Caco-2 (cell line): Measurements from ENCODE around the gene NOS1AP. TPM values are rescaled to one million over a fixed set of nuclear protein-coding genes. Genes with fewer than 3 reads are reported as not detected.

Experiments used
- BruUV-seq: library from RNA; stranded (reverse); fragments of 400-500 nt; replicated peaks from 2 replicates; lab custom pipeline; 2021; lab: Mats Ljungman, UMichigan
- CTCF ChIA-PET: fragments of 300-600 bp; sonication (Branson Sonifier 250); formaldehyde crosslinking; loops from one replicate; lab custom pipeline; 2022; ENCODE audit warnings: antibody characterized with exemption; lab: Charles Lee
- POLR2A ChIA-PET: fragments of 300-600 bp; sonication (Branson Sonifier 250); formaldehyde crosslinking; loops from one replicate; lab custom pipeline; 2022; ENCODE audit warnings: antibody characterized with exemption; lab: Charles Lee
- DNase-seq, 2 experiments: peaks; one replicate each; pipeline versions ENCODE4 v3.0.0 to v3.0.0-alpha.2; 2020 to 2022
- H3K27me3 ChIP-seq: replicated peaks from 2 replicates; pipeline ENCODE4 v1.6.0; 2011; ENCODE audit warnings: low read length; ENCODE audit not compliant: control insufficient read depth, insufficient read depth
- H3K36me3 ChIP-seq: 2 replicates; pipeline ENCODE4 v1.5.1; 2011; ENCODE audit warnings: low read length; ENCODE audit not compliant: control insufficient read depth, insufficient read depth
- H3K4me1 ChIP-seq: fragments of 250-450 bp; sonication (Bioruptor Pico); 2 replicates; pipeline ENCODE4 v1.5.1; 2020; ENCODE audit warnings: mild to moderate bottlenecking
- H3K4me3 ChIP-seq: 2 replicates; pipeline ENCODE4 v1.5.1; 2011; ENCODE audit warnings: low read depth, mild to moderate bottlenecking, control low read depth, low read length
- H3K9me3 ChIP-seq: fragments of 250-450 bp; sonication (Bioruptor Pico); 2 replicates; pipeline ENCODE4 v1.5.1; 2020; ENCODE audit warnings: mild to moderate bottlenecking, moderate library complexity
- H3K27ac Mint-ChIP-seq: one replicate; pipeline ENCODE4 v1.8.0; 2022; ENCODE audit warnings: mixed read lengths; ENCODE audit not compliant: unreplicated experiment
- H3K27me3 Mint-ChIP-seq: one replicate; pipeline ENCODE4 v1.8.0; 2022; ENCODE audit warnings: mixed read lengths; ENCODE audit not compliant: insufficient read depth, unreplicated experiment
- H3K36me3 Mint-ChIP-seq: one replicate; pipeline ENCODE4 v1.8.0; 2022; ENCODE audit warnings: mild to moderate bottlenecking, mixed read lengths; ENCODE audit not compliant: insufficient read depth, unreplicated experiment
- H3K4me1 Mint-ChIP-seq: one replicate; pipeline ENCODE4 v1.8.0; 2022; ENCODE audit warnings: low read depth, mixed read lengths; ENCODE audit not compliant: unreplicated experiment
- H3K4me3 Mint-ChIP-seq: one replicate; pipeline ENCODE4 v1.8.0; 2022; ENCODE audit warnings: mild to moderate bottlenecking, moderate library complexity, mixed read lengths; ENCODE audit not compliant: unreplicated experiment
- H3K9me3 Mint-ChIP-seq: one replicate; pipeline ENCODE4 v1.8.0; 2022; ENCODE audit warnings: mixed read lengths; ENCODE audit not compliant: unreplicated experiment
- CTCF ChIP-seq, 2 experiments: fragments of 200-600 bp in 1 of 2; IDR thresholded peaks; 1 replicate in 1 of 2; 2 replicates in 1 of 2; pipeline versions ENCODE4 v1.5.1 to v1.8.0; 2011 to 2022; ENCODE audit warnings: antibody characterized with exemption in 1 of 2, control low read depth in 1 of 2, inconsistent platforms in 1 of 2, low read depth in 1 of 2, low read length in 1 of 2, mild to moderate bottlenecking in 1 of 2, moderate library complexity in 1 of 2; ENCODE audit not compliant: insufficient read depth in 1 of 2, severe bottlenecking in 1 of 2, unreplicated experiment in 1 of 2
- intact Hi-C: fragments of 100-400 bp; cut with micrococcal nuclease; formaldehyde crosslinking; loops from one replicate; pipeline ENCODE4 v1.10.0; 2022; ENCODE audit not compliant: unreplicated experiment
- total RNA-seq: library from RNA; stranded (reverse); gene quantifications from 2 replicates; pipeline ENCODE4 v1.2.3, GENCODE V29; 2022

NOS1AP gene
- total RNA-seq, 1 experiment from 2014 or later: 5.5 TPM

DNA sequence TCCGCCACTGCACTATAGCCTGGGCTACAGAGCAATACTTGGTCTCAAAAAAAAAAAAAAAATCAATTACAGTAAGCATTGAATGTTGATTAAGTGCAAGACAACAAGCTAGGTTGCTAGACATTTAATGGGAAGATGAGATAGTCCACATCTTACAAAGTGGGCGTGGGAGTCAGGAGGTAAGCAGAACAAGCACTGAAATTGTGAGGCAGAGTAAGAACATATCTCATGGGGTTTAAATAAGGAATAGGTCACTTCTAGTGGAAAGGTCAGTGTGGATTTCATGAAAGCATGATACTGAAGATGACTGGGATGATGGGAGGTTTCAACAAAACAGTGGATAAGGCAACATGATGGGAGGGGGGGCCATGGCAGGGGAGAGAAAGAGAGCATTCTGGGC, 44.0 kb upstream of the NOS1AP start:
- CTCF ChIA-PET: interaction anchor here (0.6 kb wide), 1 partner anchor 261 kb away, joined by 4 read pairs; no protein-coding TSS in a partner anchor
- H3K27ac Mint-ChIP-seq: no peak overlapping the region
- TF ChIP-seq CTCF (IDR thresholded peaks at IDR 0.05; ENCODE audit: insufficient read depth in 1 of 2, low read depth in 1 of 2, low read length in 1 of 2, severe bottlenecking in 1 of 2, unreplicated experiment in 1 of 2): no peak
- DNase-seq: no peak
- no peak overlapping the region for H3K4me3 ChIP-seq
- H3K4me3 Mint-ChIP-seq: no peak overlapping the region
- H3K36me3 Mint-ChIP-seq: no peaks in the 10 kb centered on the region
- no peaks in the 10 kb centered on the region for H3K4me1 Mint-ChIP-seq
- intact Hi-C loops: no loop called here
- peaks cover 26% of the 10 kb centered on the region for H3K9me3 Mint-ChIP-seq
- no peaks in the 10 kb centered on the region for H3K27me3 ChIP-seq
- H3K9me3 ChIP-seq: no peaks in the 10 kb centered on the region
- no peaks in the 10 kb centered on the region; the same call in 1 of the 2 replicates for H3K4me1 ChIP-seq
- H3K27me3 Mint-ChIP-seq: peaks cover 6% of the 10 kb centered on the region
- H3K36me3 ChIP-seq: no peaks in the 10 kb centered on the region
- BruUV-seq: no TSS peak
- POLR2A ChIA-PET: no interaction called here

- peaks cover 15% of the 10 kb centered on the region for H3K27me3 Mint-ChIP-seq
- peaks cover 6% of the 10 kb centered on the region for H3K4me1 Mint-ChIP-seq
- peaks cover 26% of the 10 kb centered on the region for H3K9me3 Mint-ChIP-seq
- TF ChIP-seq CTCF (IDR thresholded peaks at IDR 0.05; ENCODE audit: insufficient read depth in 1 of 2, low read depth in 1 of 2, low read length in 1 of 2, severe bottlenecking in 1 of 2, unreplicated experiment in 1 of 2): no peak
- H3K27ac Mint-ChIP-seq: no peak overlapping the region
- CTCF ChIA-PET: no interaction called here
- no peaks in the 10 kb centered on the region for H3K36me3 Mint-ChIP-seq
- H3K36me3 ChIP-seq: no peaks in the 10 kb centered on the region
- H3K4me3 Mint-ChIP-seq: no peak overlapping the region
- intact Hi-C loops: no loop called here
- no TSS peak for BruUV-seq
- no peaks in the 10 kb centered on the region for H3K9me3 ChIP-seq
- POLR2A ChIA-PET: no interaction called here
- no peaks in the 10 kb centered on the region for H3K4me1 ChIP-seq
- H3K27me3 ChIP-seq: no peaks in the 10 kb centered on the region
- H3K4me3 ChIP-seq: no peak overlapping the region
- DNase-seq: no peak
Measured at GRCh38 chr1:162026881-162027280, 42.6 kb upstream of the NOS1AP start.

GRCh38 chr1:162028726-162029125, 40.8 kb upstream of the NOS1AP start:
- H3K36me3 Mint-ChIP-seq: no peaks in the 10 kb centered on the region
- no peak overlapping the region for H3K4me3 Mint-ChIP-seq
- ChIA-PET POLR2A (no interaction called here), CTCF (interaction anchor here (0.6 to 1.2 kb wide), 2 partner anchors 9 to 113 kb away, joined by 4 read pairs; no protein-coding TSS in a partner anchor)
- no peak overlapping the region for H3K27ac Mint-ChIP-seq
- H3K4me3 ChIP-seq: no peak overlapping the region
- peaks cover 26% of the 10 kb centered on the region for H3K9me3 Mint-ChIP-seq
- no peak for TF ChIP-seq CTCF (IDR thresholded peaks at IDR 0.05; ENCODE audit: insufficient read depth in 1 of 2, low read depth in 1 of 2, low read length in 1 of 2, severe bottlenecking in 1 of 2, unreplicated experiment in 1 of 2)
- H3K27me3 ChIP-seq: no peaks in the 10 kb centered on the region
- no TSS peak for BruUV-seq
- H3K4me1 ChIP-seq: no peaks in the 10 kb centered on the region
- H3K27me3 Mint-ChIP-seq: peaks cover 12% of the 10 kb centered on the region
- H3K9me3 ChIP-seq: no peaks in the 10 kb centered on the region
- no peaks in the 10 kb centered on the region for H3K36me3 ChIP-seq
- intact Hi-C loops: no loop called here
- DNase-seq: no peak
- H3K4me1 Mint-ChIP-seq: peaks cover 6% of the 10 kb centered on the region
